Neutrophil (primary cell): ENCODE results near the gene KRTAP5-1.
"Not testable (repeated sequence)": the region's sequence is repeated elsewhere in the genome, so short reads cannot be mapped to it uniquely, and the experiment has no call there.

Source experiments
- H3K27ac ChIP-seq: fragments of 200-600 bp; sonication (generic); 2 replicates; pipeline ENCODE4 v1.5.1; 2016; ENCODE audit warnings: mild to moderate bottlenecking, moderate library complexity
- H3K27me3 ChIP-seq: fragments of 200-600 bp; sonication (generic); 2 replicates; pipeline ENCODE4 v1.6.0; 2016; ENCODE audit warnings: mild to moderate bottlenecking
- H3K36me3 ChIP-seq: fragments of 200-600 bp; sonication (generic); 2 replicates; pipeline ENCODE4 v1.5.1; 2017
- H3K4me1 ChIP-seq, 2 experiments: fragments of 200-600 bp in 1 of 2; sonication (generic) in 1 of 2; 1 replicate in 1 of 2; 2 replicates in 1 of 2; pipeline versions ENCODE4 v1.5.1 to v1.6.1; 2013 to 2016; ENCODE audit warnings: low read depth in 1 of 2, low read length in 1 of 2, mild to moderate bottlenecking in 1 of 2, moderate library complexity in 1 of 2; ENCODE audit not compliant: control insufficient read depth in 1 of 2, insufficient read depth in 1 of 2
- H3K4me3 ChIP-seq, 2 experiments: fragments of 200-600 bp in 1 of 2; sonication (generic) in 1 of 2; 1 replicate in 1 of 2; 2 replicates in 1 of 2; pipeline ENCODE4 v1.5.1; 2013 to 2016; ENCODE audit warnings: low read depth in 1 of 2, low read length in 1 of 2, mild to moderate bottlenecking in 1 of 2, moderate library complexity in 1 of 2
- H3K9me3 ChIP-seq: fragments of 200-600 bp; sonication (generic); 2 replicates; pipeline ENCODE4 v1.5.1; 2016
- TF ChIP-seq, protein P1 (sequence below): fragments of 200-600 bp; sonication (generic); IDR thresholded peaks from 2 replicates; pipeline ENCODE4 v1.5.1; 2016; ENCODE audit warnings: antibody characterized with exemption

Gene KRTAP5-1

DNA sequence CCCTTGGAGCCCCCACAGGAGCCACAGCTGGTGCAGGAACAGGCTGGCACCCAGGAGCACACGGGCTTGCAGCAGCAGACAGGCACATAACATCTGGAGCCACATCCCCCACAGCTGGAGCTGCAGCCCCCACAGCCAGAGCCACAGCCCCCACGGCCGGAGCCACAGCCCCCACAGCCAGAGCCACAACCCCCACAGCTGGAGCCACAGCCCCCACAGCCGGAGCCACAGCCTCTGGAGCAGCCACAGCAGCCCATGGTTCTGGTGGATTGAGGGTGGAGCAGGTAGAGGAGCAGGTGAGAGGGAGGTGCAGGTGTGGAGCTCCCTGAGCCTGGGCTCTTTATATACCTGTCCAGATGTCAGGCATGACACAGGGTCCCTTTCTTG is 12.9 kb upstream of the KRTAP5-1 start, which contains the start of gene KRTAP5-2:
TSS of gene KRTAP5-2 (minus strand) at position 301 of the 387 bp plus-strand sequence. CDS start at position 257, 44 bp downstream.
- TF ChIP-seq, protein P1, sequence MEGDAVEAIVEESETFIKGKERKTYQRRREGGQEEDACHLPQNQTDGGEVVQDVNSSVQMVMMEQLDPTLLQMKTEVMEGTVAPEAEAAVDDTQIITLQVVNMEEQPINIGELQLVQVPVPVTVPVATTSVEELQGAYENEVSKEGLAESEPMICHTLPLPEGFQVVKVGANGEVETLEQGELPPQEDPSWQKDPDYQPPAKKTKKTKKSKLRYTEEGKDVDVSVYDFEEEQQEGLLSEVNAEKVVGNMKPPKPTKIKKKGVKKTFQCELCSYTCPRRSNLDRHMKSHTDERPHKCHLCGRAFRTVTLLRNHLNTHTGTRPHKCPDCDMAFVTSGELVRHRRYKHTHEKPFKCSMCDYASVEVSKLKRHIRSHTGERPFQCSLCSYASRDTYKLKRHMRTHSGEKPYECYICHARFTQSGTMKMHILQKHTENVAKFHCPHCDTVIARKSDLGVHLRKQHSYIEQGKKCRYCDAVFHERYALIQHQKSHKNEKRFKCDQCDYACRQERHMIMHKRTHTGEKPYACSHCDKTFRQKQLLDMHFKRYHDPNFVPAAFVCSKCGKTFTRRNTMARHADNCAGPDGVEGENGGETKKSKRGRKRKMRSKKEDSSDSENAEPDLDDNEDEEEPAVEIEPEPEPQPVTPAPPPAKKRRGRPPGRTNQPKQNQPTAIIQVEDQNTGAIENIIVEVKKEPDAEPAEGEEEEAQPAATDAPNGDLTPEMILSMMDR = no peak

DNA sequence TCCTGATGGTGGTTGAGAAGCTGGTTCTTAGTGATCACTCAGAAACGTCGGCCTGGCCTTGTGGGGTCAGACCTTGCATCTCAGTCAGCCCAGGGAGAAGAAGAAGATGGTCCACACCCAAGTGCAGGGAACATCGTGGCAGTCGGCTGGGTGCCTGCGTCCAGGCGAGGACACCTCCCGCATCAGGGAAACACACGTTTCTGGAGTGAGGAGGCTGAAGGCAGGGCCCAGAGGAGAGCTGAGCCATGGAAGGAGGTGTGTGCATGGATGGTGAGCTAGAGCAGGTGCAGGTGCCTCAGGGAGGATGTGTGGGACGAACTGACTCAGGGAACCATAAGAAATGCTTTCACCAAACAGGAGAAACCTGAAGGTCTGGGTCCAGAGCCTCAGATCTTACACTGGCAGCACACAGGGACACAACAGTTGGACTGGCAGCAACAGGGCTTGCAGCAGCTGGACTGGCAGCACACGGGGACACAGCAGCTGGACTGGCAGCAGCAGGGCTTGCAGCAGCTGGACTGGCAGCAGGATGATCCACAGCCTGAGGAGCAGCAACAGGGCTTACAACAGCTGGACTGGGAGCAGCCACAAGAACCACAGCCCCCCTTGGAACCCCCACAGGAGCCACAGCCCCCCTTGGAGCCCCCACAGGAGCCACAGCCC is 12.4 kb upstream of the KRTAP5-1 start:
- TF ChIP-seq, protein P1 = no peak

More for the DNA sequence above, 12.9 kb upstream of the KRTAP5-1 start, which contains the start of gene KRTAP5-2:
- Histone ChIP-seq H3K4me3 (no peak within 1 kb of the TSS), H3K9me3 (no peaks in the 10 kb centered on the region), H3K27ac (no peak within 1 kb of the TSS), H3K4me1 (no peaks in the 10 kb centered on the region), H3K36me3 (no peaks in the 10 kb centered on the region), H3K27me3 (peaks cover 100% of the 10 kb centered on the region)

DNA sequence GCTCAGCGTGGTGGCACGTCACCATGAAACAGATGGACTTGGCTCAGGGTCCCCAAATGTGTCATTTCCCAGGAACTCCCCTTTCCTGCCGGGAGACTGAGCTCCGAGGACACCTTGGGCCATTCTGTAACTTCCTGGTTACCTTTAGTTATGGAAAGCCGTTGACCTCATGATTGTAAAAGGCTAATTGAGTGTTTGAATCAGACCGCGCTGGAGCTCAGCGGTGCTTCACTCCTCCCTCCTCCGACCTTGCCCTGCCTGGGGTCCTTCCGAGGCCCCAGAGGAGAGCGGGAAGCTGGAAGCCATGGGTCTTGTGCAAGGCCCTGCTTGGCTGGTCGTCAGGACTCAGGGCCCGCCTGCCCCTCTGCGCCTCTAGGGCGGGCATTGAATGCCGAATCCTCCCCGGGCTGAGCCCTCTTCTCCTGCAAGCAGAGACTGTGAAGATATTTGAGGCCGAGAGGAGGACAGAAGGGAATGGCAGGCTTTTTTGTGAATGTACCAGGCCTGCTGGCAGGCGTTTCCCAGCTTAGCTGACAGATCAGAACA is 11.6 kb upstream of the KRTAP5-1 start:
- H3K36me3 ChIP-seq, H3K9me3 ChIP-seq, H3K4me3 ChIP-seq, H3K27ac ChIP-seq, H3K4me1 ChIP-seq: not testable (repeated sequence)
- H3K27me3 ChIP-seq = peaks cover 100% of the 10 kb centered on the region

More for the DNA sequence above, 12.4 kb upstream of the KRTAP5-1 start:
- Histone ChIP-seq H3K4me1 (no peaks in the 10 kb centered on the region), H3K4me3 (no peak overlapping the region), H3K36me3 (no peaks in the 10 kb centered on the region), H3K9me3 (no peaks in the 10 kb centered on the region), H3K27me3 (peaks cover 100% of the 10 kb centered on the region), H3K27ac (no peak overlapping the region)

DNA sequence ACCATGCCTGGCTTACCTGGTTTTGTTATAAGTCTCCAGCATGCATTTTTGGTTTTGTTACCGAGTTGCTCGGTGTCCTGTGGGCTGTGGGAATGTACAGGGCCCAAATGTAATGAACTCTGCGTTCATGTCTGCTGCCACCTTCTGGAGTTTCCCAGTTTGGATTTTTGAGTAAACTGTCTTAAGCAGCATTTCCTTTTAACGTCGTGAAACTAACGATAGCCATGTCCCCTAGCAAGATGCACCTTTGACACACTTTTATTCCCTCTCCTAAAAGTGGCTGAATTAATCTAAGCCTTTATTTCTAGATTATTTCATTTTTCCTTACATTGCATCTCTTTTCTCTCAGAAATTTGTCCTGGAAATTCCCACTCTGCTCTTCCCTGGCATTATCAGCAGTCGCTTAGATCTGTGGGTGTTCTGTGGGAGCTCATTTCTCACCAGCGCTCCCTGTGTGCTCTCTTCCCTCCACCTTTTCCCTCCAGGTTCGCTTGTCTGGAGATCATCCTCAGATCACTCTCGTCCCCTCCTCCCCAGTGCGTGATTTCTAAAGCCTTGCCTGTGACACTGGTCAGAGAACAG is 11.0 kb upstream of the KRTAP5-1 start:
- not testable (repeated sequence) for H3K27ac ChIP-seq, H3K36me3 ChIP-seq, H3K4me1 ChIP-seq, H3K9me3 ChIP-seq, H3K4me3 ChIP-seq
- peaks cover 100% of the 10 kb centered on the region for H3K27me3 ChIP-seq

DNA sequence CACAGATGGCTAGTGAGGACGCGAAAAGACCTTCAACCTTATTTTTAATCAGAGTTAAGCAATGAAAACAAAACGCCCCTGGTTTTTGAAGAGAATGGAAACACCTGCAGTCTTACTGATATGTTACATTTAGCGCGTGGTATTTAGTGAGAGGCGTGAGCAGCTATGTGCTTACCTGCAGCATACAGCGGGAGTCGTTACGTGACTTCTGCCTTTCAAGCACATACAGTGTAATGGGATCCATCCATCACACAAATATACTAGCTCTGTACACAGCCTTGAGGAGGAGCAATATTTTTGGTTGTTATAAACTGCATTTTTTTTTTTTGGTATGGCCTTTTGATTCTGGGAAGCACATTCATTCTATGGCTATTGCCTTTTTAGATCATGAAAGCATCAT is 7.5 kb upstream of the KRTAP5-1 start:
- TF ChIP-seq, protein P1 = no peak
- H3K4me3 ChIP-seq = no peak overlapping the region

DNA sequence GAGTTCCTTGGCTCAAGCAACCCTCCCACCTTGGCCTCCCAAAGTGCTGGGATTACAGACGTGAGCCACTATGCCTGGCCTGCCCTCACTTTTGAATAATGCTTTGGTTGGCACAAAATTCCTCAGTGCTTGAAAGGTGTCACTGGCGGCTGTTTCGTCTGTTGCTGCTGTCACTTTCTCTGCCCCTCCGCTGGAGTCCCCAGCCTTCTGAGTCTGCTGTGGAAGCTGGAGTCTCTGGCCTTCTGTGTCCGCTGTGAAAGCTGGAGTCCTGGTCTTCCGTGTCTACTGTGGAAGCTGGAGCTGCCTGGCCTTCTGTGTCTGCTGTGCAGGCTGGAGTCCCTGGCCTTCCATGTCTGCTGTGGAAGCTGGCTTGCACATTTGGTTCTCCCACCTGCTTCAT is 4.9 kb upstream of the KRTAP5-1 start:
- Histone ChIP-seq H3K4me1 (peaks cover 8 to 9% of the 10 kb centered on the region in 2 experiments), H3K27me3 (peaks cover 76% of the 10 kb centered on the region), H3K36me3 (no peaks in the 10 kb centered on the region), H3K9me3 (no peaks in the 10 kb centered on the region), H3K27ac (no peak overlapping the region), H3K4me3 (no peak overlapping the region)
- TF ChIP-seq, protein P1 = no peak

More for the DNA sequence above, 7.5 kb upstream of the KRTAP5-1 start:
- no peaks in the 10 kb centered on the region for H3K9me3 ChIP-seq
- no peaks in the 10 kb centered on the region for H3K36me3 ChIP-seq
- peaks cover 78% of the 10 kb centered on the region for H3K27me3 ChIP-seq
- peaks cover 8 to 9% of the 10 kb centered on the region in 2 experiments for H3K4me1 ChIP-seq
- H3K27ac ChIP-seq = no peak overlapping the region

DNA sequence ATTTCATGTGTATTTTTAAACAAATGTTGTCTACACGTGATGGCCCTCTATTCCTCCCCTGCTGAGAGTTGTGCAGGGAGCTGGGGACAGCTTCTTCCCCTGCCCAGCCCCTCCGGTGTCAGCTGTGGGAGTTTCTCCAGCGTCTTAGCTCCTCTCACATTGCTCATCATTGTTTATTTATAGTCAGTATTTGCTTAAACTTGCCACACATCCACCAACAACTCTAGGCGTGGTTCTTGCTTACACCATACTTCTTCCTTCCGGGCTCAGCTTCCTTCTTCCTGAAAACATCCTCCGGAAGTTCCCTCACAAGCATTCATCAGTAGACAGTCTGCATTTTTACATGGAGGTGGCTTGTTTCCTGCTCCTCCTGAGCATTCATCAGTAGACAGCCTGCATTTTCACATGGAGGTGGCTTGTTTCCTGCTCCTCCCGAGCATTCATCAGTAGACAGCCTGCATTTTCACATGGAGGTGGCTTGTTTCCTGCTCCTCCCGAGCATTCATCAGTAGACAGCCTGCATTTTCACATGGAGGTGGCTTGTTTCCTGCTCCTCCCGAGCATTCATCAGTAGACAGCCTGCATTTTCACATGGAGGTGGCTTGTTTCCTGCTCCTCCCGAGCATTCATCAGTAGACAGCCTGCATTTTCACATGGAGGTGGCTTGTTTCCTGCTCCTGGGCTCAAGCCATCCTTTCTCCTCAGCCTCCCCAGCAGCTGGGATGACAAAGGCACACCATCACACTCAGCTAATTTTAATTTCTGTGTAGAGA is 4.3 kb upstream of the KRTAP5-1 start:
- not testable (repeated sequence) for H3K4me3 ChIP-seq, H3K36me3 ChIP-seq, H3K4me1 ChIP-seq, H3K9me3 ChIP-seq
- H3K27ac ChIP-seq = peak overlapping the region; percentile 32
- H3K27me3 ChIP-seq = peaks cover 76% of the 10 kb centered on the region
